NCI-H146 (cell line): Measurements from ENCODE around the gene ATN1.

ENCODE experiments used
- DNase-seq: peaks from one replicate; lab custom pipeline; 2025; lab: John Stamatoyannopoulos, UW

ATN1 gene

DNA sequence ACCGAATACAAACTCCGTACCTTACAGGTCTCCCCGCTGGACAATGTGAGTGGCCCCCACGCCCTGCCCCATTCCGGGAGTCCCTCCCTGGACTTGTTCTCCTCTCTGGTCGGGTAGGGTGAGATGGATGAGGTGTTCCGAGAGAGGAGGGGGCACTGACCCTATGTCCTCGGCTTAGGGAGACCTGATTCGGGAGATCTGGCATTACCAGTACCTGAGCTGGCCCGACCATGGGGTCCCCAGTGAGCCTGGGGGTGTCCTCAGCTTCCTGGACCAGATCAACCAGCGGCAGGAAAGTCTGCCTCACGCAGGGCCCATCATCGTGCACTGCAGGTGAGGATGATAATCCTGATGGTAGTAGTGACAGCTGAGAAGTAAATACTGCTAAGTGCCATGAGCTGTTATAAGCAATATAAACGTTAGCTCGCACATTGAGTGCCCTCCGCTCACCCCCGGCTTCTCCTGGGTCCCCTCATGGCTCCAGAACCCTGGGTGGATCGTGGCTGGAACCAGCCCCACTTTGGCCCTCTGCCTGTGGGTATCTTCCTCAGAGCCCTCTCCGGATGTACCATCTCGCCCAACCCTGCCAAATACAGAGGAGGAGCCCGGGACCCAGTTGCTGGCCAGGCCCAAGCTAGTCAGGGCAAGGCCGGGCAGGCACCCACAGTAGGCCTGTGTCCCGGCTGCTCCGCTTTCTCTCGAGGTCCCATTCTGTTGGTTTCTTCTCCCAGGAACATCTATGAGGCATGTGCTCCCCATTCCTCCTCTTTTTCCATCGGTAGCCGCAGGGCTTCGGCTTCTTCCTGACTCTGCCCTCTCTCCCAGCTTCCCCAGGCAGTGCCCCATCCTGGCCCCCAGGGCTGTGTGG is 30.2 kb downstream of the ATN1 start:
- DNase-seq = no peak

DNA sequence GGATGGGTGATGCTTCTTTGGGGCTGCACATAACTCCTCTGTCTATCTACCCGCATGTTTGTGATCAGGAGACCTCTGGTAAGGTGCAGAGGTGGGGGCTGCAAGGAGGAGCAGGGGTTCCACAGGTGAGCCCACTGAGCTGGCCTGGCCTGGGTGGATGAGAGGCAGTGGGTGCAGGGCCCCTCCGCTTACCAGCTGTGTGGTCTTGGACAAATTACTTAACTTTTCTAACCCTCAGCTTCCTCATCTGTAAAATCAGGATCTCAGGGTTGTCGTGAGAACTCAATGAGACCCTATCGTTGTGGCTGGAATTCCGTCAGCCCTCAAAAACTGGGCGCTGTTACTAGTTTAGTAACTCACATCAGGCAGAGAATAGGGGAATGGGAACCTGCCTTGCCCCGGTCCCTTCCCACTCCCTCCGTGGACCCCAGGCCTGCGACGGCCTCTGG is 30.9 kb downstream of the ATN1 start:
- DNase-seq = no peak

- DNase-seq = no peak
These were observed 31.5 kb downstream of the ATN1 start for GRCh38 chr12:6959058-6959804.

GRCh38 chr12:6959805-6960592 is 32.2 kb downstream of the ATN1 start:
- DNase-seq = no peak

DNA sequence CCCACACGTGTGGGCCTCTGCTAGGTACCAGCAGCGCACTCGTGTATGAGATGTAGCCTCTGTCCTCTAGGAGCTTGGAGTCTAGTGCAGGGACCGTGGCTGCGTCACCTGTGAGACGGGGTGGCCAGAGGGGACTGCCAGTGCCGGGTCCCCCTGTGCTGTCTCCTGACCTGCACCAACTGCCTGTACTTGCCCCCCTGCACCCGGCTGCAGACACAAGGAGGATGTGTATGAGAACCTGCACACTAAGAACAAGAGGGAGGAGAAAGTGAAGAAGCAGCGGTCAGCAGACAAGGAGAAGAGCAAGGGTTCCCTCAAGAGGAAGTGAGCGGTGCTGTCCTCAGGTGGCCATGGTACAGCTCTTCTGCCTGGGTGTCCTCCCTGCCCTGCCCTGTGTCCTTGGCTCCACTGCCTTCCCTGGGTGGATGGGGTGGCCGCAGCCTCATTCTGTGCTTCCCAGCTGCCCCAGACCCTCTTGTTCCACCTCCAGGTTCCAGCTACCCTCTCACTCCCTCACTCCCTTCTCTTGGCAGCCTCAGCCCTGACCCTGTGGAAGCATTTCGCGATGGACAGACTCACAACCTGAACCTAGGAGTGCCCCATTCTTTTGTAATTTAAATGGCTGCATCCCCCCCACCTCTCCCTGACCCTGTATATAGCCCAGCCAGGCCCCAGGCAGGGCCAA is 33.0 kb downstream of the ATN1 start:
- peak; percentile 65 for DNase-seq

- peak; percentile 88 for DNase-seq
These were observed 33.5 kb downstream of the ATN1 start for GRCh38 chr12:6961278-6961694.

DNA sequence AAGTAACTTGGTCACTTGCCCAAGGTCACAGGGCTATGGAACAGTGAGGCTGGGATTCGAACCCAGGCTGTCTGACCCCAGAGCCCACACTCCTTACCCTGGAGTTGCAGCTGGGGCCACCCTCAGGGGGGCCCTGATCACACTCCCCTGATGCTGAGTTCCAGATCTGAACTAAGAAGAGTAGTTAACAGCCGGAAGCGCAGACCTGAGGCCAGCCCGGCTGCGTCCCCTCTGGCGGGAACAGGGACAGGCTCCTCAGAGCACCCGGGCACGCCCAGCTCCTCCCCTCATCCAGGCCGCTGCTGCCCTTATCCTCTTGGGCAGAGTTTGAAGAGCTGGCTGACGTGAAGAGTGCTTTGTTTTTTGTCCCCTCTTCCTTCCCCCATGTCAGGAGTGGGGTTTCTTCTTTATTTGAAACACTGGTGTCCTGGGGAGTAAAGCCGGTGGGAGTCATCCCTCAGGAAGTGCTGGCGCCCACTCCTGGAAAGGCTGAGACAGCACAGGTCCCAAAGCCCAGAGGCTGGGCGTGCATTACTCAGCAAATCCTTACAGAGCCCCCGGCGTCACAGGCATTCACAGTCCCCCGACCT is 34.0 kb downstream of the ATN1 start:
- DNase-seq = peak; percentile 99

DNA sequence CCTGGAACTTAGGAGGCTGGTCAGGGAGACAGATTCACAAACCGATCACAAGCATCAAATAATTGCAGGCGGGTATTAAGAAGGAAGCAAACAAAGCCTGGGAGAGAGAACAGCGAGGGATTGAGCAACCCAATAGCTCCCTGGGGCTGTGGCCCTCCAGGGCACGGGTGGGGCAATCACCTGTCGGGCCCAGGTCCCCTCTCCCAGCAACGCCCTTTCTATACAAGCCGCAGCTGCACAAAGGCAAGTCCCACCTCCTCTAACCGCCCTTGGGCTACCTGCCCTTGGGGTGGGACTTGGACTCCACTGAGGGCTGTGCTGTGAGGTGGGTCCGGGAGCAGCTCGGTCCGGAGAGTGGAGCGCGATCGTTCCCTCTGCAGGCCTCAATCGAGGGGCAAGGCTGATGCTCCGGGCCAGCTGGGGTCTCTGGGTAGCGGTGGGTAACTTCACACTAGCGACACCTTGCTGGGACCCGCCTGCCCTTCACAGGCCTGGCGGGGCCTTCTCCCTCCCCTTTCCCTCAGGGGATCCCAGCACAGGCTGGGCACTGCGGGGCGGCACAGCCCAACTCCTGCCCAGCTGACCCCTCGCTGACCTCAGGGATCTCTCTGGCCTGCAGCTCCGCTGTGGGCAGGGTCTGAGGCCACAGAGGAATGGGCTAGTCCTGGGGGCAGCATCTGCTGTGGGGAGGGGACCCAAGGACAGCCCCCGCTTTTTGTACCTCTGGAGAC is 34.7 kb downstream of the ATN1 start:
- DNase-seq = peak; percentile 100

DNA sequence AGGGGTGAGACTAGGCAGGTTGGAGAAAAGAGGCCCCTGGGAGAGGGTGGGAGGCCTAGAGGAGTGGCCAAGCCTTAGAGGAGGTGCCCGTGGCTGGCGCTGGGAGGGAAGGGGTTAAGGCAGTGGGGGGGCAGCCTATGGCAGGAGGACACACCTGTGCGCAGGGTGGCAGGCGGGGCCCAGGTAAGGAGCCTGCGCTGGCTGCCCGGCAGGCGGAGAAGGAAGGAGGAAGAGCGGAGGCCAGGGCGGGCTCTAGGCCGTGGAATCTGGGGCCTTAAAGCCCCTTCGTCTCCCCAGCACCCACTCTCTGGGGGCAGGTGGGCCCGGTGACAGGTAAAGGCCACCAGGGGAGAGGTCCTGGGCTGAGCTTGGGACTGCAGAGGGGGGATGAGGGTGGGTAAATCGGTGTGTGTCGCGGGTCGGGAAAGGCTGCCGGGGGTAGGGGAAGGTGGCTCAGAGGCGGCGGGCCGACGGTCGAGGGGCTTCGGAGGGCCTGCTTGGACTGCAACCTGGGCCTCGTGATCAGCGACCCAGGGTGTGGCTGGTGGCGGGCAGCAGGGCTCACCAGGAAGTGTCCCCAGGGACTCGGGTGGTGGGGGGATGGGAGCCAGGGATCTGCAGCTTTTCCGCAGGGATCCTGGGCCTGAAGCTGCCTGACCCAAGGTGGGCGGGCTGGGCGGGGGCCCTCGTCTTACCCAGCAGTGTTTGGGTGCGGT is 35.4 kb downstream of the ATN1 start:
- peak; percentile 100 for DNase-seq

GRCh38 chr12:6963791-6964413 is 36.1 kb downstream of the ATN1 start:
- DNase-seq = peak; percentile 88

DNA sequence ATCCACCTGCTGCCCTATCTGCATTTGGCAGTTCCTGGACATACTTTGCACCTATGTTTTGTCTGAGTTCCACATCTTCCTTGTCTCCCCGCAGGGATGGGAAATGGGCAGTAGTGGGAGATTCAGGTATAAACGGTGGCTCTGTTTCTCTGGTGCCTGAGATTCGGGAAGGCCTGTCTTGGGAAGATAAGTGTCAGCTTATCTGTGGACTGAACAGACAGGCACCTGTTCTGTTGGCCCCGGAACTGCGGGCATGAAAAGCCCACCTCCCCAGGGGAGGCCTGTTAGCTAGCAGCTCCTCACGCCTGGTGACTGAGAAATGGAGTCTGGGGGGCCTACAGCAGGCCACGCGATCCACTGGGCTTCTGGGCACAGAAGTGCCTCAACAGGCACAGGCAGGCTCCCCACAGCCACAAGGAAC is 36.9 kb downstream of the ATN1 start:
- no peak for DNase-seq

- peak; percentile 97 for DNase-seq
These were observed 37.4 kb downstream of the ATN1 start for GRCh38 chr12:6965026-6965661.

DNA sequence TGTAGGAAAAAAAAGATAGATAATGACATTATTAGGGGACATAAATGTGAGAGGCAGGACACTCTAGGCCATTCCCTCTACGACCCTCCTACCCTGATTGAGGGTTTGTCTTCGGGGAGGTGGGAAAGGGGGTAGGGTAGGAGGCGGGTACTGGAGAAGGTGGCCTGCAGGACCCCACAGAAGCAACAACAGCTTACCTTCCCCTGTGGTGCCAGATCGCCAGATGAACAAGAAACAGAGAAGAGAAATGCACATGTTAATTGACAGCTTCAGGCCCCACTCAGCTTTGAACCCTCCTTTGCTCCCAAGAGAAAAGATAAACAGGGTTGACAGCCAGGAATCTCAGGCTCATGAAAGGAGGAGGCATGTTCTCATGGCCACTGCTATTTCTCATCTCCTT is 38.0 kb downstream of the ATN1 start:
- no peak for DNase-seq

- DNase-seq = no peak
These were observed 38.6 kb downstream of the ATN1 start for GRCh38 chr12:6966351-6966750.

DNA sequence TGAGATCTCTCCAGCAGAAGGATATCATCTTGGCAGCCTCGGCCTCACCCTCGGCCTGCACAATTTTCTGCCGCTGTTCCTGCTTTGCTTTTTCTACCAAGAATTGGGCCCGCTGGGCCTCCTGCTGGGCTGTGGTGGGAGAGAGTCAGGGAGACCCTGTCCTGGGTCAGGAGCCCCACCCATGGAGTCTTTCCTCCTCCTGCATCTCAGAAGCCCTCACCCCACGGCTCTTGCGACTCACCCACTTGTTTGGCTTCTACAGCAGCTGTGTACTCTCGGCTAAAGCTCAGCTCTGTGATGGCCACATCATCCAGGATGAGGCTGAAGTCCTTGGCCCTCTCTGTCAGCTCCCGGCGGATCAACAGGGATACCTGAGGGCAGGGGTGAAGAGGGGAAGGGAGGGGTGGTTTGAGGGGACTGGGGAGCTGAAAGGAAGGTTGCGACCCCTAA is 39.9 kb downstream of the ATN1 start:
- no peak for DNase-seq

- no peak for DNase-seq
These were observed 40.7 kb downstream of the ATN1 start for GRCh38 chr12:6968426-6968825.

DNA sequence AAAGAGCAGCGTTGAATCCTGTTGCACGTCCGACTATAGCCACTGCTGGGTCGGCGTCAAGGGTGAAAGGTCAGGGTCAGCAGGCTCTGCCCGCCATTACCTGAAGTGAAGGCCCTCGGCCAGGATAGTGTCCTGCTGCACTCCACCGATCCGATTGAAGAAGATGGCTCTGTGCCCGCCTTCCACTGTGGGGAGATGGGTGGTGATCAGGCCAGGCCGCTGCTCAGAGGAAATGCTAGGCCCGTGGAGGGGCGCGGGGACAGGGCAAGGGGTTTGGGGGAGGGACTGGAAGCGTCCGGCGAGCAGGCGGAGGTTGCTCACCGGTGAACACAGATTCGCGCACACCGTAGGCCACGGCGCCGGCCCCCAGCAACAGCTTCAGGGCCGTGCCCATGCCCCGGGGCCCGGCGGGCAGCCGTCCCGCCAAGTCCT is 42.4 kb downstream of the ATN1 start:
- DNase-seq = peak; percentile 72

DNA sequence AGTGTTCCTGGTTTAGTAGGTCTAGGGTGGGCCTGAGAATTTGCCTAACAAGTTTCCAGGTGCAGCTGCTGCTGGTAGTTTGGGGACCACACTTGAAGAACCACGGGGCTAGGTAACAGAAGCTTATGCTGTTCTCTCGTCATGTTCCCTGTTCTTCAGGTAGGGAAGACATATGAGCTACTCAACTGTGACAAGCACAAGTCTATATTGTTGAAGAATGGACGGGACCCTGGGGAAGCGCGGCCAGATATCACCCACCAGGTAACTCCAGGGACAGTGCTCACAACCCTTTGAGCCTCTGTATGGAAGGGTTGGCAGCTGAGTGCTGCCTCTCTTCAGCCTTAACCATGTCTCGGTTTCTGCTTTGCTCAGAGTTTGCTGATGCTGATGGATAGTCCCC is 46.4 kb downstream of the ATN1 start:
- DNase-seq = no peak
